M059J (cell line): ENCODE data around the gene CEP57. TPM values are rescaled to one million over a fixed set of nuclear protein-coding genes. Genes with fewer than 3 reads are reported as not detected.
"Not testable (repeated sequence)": the region's sequence is repeated elsewhere in the genome, so short reads cannot be mapped to it uniquely, and the experiment has no call there.

Experiments used
- DNase-seq: peaks from one replicate; pipeline ENCODE4 v3.0.0-alpha.2; 2012; ENCODE audit warnings: low read depth
- total RNA-seq: library from RNA; depleted of rRNA; stranded (reverse); fragments of >200 nt; shearing (Covaris generic); gene quantifications from 2 replicates; pipeline ENCODE4 v1.2.3, GENCODE V29; 2014; rRNA removed

Gene CEP57
- total RNA-seq, 1 experiment from 2014 or later: 60.5 TPM

DNA sequence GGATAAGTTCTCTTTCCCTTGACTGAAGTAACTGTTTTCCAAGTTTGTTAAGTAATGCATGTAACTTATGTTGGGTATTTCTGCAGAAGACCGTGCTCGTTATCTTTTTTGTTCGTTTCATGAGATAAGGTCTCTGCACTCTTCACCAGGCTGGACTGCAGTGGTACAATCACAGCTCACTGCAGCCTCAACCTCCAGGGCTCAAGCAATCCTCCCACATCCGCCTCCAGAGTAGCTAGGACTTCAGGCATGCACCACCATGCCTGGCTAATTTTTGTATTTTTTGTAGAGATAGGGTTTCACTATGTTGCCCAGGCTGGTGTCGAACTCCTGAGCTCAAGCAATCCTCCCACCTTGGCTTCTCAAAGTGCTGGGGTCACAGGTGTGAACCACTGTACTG lies 64.1 kb downstream of the CEP57 start:
- not testable (repeated sequence) for DNase-seq

DNA sequence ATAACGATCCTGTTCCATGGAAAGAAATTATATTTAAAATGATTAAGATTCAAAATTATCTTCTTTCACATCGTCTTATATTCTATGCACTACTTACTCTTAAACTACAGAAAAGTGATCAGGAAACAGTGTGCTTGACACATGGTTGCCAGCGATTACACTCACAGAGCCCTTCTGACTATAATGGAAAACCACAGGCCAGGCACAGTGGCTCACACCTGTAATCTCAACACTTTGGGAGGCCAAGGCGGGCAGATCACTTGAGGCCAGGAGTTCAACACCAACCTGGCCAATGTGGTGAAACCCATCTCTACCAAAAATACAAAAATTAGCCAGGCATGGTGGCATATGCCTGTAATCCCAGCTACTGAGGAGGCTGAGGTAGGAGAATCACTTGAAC lies 69.7 kb downstream of the CEP57 start:
- not testable (repeated sequence) for DNase-seq

DNA sequence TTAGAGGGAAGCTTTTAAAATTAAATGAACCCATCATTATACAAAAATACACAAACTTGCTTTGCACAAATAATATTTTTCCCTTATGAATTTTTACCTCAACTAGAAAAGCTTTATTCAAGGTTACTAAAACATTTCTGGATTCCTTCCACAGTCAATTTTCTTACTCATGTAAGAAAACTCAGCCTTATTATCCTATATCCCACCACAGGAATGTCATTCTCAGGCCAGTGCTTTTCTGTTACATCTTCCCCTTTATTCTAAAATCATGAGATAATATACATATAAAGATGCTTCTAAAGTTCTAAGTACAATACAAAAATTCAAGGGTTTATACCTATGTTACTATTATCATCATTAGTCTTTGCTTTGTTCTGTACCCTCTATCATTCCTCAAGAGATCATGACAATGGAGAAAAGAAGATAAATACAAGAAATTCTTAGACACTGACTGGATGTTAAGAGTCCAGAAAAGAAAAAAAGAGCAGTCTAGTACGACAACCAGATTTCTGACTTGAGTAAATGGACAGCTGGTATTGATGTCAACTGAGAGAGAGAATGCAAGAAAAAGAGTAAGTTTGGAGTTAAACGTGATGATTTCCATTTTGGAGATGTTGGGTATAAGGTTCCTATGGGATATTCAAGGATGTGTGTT lies 73.3 kb downstream of the CEP57 start:
- DNase-seq: peak; percentile 44

DNA sequence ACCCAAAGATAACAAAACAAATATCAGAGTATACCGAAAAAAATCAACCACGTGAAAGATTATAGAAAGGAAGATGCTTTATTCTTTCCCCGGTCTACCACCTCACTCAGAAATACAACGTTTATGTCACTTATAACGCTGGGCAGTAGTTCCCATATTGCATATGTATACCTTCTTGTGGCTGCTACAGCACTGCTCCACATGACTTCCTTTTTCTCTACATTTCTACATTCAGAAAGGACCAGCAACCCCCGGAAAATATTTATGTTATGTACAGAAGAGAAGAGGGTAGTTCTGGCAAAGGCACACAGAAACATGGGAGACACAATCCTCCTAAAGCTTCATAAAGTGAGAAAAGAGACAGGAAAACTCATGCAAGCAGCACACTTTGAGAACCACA lies 76.8 kb downstream of the CEP57 start:
- DNase-seq: no peak

DNA sequence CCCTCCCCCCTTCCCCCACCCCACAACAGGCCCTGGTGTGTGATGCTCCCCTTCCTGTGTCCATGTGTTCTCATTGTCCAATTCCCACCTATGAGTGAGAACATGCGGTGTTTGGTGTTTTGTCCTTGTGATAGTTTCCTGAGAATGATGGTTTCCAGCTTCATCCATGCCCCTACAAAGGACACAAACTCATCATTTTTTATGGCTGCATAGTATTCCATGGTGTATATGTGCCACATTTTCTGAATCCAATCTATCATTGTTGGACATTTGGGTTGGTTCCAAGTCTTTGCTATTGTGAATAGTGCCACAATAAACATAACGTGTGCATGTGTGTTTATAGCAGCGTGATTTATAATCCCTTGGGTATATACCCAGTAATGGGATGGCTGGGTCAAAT lies 80.6 kb downstream of the CEP57 start:
- DNase-seq: not testable (repeated sequence)

DNA sequence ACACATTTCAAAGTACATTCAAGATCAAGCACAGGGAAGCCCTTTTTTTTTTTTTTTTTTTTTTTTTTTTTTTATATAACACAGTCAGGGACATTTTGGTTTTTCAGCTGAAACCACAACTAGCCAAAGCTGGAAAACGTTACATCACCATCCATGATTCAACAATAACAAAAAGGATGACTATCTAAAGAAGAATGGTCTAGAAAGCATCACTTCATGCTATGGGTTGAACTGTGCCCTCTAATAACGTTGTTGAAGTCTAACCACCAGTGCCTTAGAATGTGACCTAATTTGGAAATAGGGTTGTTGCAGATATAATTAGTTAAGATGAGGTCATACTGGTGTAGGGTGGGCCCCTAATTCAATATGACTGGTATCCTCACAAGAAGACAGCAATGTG lies 87.0 kb downstream of the CEP57 start:
- DNase-seq: peak; percentile 98

Other genes with a start within 250 kb of the CEP57 start
- 8.7 and 16.2 TPM in 2 replicates for gene FAM76B, start 716 bp upstream of the CEP57 start, total RNA-seq
- gene MTMR2, start 133.6 kb downstream of the CEP57 start, total RNA-seq: 34.4 and 43.3 TPM in 2 replicates